Activated CD8-positive, alpha-beta memory T cell treated with anti-CD3 and anti-CD28 coated beads for 1 hour (primary cell): ENCODE data around the gene CYP2R1.

Experiments
- DNase-seq, 2 donors: peaks; one replicate each; pipeline ENCODE4 v3.0.0-alpha.2; 2020; ENCODE audit warnings: low read depth in 1 of 2; ENCODE audit errors: extremely low read depth in 1 of 2

CYP2R1 gene, protein sequence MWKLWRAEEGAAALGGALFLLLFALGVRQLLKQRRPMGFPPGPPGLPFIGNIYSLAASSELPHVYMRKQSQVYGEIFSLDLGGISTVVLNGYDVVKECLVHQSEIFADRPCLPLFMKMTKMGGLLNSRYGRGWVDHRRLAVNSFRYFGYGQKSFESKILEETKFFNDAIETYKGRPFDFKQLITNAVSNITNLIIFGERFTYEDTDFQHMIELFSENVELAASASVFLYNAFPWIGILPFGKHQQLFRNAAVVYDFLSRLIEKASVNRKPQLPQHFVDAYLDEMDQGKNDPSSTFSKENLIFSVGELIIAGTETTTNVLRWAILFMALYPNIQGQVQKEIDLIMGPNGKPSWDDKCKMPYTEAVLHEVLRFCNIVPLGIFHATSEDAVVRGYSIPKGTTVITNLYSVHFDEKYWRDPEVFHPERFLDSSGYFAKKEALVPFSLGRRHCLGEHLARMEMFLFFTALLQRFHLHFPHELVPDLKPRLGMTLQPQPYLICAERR

GRCh38 chr11:14892036-14892556 lies at the start of gene CYP2R1:
Gene CYP2R1, minus strand, starts transcription at chr11:14892231. Its CDS starts 26 bp downstream, at chr11:14892205.
- DNase-seq, result peak; percentile 80 to 85

GRCh38 chr11:14938936-14939335 lies 46.9 kb upstream of the CYP2R1 start:
- no peak for DNase-seq

- DNase-seq, result no peak
Measured at GRCh38 chr11:14934641-14935351, 42.8 kb upstream of the CYP2R1 start.

- no peak for DNase-seq
Measured at GRCh38 chr11:14932447-14932846, 40.4 kb upstream of the CYP2R1 start.

DNA sequence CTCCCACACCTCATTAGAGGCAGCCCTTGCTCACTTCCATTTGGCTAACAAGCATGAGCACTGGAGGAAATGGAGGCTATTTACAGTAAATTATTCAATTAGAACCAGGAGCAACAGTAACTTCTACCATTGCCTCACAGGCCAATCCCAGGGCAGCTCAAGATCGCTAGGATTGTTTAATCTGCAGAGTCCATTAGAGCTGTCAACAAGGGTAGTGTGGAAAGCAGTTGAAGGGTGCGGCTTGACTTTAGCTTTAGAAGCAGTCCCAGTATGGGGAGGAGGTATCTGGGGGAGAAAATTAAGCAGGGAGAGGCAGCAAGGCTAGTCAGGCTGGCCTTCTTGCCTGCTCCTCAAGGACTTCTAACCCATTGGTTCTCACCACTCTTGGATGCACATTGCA lies 38.3 kb upstream of the CYP2R1 start:
- no peak for DNase-seq

- DNase-seq, result no peak
Measured at GRCh38 chr11:14927146-14927545, 35.1 kb upstream of the CYP2R1 start.

DNA sequence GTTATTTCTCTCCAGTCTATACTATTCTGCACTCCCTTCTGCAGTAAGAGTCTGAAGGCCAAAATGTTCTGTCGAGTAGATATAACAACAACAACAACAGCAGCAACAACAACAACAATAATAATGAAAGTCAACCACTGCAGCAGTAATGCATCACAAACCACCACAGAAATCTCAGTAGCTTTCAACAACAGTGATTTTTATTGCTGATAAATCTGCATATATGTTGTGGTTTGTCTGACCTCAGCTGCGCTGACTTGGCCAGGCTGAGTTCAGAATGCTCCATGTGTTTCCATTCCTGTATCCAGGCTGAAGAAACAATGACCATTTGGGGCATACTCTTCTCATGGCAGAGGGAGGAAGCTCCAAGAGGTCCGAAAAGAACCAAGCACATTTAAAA lies 32.3 kb upstream of the CYP2R1 start:
- DNase-seq, result no peak

- no peak for DNase-seq
Measured at GRCh38 chr11:14916403-14916802, 24.4 kb upstream of the CYP2R1 start.

DNA sequence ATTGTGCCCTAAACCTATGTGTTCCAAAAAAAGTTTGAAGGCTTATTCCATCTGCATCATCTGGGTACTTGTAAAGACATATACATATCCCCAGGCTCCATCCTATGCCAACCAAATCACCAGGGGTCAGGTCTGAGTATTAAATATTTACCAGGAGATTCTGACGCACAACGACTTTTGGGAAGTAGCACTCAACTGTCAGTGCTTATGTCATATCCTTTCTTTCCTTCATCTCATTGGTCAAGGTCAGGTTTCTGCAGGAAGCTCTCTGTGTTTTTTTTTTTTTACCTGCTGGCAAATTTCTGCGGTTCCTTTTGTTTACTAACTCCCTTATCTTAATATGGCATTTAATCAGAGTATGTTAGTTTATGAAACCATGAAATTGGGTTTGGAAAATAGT lies 22.5 kb upstream of the CYP2R1 start:
- DNase-seq, result no peak

DNA sequence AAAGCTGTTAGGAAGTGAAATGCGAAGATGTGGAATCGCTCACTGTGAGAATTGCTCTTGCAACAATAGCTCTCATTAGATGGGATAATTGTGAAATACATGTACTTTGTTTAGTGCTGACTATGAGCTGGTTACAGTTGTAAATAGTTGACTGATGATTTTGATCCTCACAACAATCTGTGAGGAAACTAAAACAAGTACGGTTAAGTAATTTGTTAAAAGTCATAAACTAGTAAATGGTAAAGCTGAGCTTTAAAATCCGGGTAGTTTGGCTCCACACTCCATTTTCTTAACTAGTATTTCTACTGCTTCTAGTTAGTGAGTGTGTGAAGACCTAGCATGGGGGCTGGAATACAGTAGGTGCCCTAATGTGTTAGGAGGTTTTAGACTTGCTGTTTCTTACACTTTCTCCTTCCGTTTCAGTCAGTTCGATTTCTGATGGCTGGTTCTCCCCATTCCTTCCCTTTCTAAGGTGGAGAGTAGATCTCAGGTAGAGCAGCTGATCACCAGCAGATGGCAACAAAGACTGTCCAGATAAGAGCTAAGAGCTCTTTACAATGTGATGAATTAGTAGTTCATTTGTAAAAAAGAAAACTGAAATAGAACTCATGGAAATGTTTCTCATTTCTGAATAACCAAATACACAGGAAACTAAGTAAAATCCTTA lies 16.3 kb upstream of the CYP2R1 start:
- no peak for DNase-seq

DNA sequence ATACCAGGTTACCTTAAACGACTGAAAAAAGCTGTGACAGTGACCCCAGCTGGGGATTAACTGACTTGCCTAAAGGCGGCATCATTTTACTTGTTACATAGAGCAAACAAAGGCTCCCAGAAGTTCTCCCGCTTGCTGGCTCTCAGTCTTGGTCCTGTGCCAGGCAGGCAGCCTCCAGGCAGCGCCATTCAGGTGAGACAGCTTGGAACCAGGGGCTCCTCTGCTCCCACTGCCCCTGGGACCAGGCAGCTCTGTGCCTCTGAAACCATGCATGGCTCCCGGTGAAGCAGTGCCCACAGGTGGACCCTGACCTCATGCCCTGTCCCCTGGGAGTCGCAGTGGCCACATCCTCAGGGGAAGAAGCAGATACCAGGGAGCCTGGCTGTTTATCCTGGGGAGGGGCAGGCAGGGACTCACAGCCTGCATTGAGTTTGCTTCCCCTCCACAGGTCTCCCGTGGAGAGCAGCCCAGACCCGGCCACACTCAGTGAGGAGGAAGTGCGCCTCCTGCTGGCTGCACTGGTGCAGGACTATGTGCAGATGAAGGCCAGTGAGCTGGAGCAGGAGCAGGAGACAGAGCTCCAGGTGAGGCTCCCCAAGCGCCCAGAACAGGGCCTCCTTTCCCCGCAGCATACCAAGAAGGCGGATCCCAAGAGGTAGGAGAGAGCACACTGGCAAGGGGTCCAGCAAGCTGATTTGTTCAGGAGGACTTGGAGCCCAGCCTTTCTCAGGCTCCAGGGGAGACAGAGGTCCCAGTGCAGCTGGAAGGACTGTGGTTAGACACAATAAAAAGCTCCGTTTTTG lies 15.6 kb upstream of the CYP2R1 start:
- peak; percentile 62 to 74 for DNase-seq

DNA sequence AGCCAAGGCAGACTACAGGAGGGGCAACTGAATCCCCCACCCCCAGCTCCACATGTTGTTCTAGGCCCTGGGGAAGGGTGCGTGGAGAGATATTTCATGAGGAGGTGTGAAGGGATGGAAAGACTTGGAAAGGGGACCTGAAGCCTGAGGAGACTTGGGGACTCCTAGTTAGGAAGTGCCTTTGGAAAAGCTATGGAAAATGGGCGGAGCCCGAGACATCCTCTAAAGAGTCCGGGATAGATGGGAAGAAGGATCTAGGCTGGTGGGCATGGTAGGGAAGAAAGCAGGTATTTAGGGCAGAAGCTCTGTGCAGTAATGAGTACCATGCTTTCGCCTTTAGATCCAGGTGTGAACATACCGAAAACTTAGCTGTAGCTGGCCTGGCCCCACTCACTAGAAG lies 15.0 kb upstream of the CYP2R1 start:
- no peak for DNase-seq

DNA sequence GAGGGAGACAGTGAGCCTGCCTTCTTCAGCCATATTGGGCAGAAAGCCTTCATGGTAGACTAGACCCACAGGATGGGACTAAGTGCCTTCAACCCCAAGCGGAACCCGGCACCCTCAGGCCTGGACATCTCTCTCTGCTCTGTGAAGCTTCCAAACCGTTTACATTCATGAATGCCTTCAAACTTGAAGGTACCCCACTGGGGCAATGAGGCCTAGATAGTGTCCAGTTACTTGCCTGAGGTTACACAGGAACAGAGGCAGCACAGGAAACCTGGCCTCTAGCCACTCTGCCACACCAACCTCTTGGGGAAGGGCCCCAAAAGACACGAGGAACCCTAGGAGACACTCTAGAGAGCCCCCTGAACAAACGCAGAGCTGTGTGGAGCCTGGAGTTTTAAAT lies 14.5 kb upstream of the CYP2R1 start:
- DNase-seq, result no peak

DNA sequence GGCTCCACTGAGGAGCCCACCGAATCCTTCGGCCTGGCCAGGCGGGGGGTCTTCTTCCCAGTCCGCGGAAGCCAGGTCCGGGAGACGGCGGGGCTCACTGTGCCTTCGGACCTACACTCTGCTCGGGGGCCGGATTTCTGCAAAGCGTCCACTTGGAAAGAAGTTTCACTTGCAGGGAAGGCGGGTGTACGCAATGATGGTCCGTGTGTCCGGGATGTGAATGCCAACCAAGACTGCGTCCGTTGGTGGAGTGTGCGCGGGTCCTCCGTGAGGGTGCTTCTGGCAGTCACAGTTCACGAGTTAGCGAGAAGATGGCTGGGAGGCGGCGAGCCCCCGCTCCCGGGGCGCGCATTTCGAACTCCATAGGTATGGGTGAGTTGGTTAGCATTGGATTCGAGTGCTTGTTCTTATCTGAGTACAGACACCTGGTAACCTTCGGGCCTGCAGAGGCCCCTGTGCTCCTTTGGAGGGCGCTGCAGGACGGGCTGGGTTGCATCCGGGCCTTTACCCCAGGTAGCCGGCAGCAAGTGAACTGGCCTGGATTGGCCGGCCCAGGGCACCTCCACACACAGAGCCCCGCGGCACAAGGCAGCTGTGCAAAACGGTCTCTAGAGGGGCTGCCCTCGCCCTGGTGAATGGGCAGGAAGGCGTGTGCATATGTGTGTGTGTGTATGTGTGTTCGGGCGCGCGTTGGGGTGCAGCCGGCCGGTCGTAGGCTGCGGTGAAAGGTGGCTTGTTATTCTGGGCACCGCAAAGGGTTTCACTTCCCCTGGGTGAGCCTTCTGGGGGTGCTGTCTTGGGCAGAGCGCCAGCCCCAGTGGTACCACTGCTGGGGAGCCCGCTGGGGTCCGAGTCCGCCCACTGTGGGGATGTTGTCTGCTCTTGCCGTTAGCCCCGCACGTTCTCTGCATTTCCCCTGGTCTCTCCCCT lies 13.3 kb upstream of the CYP2R1 start:
- peak; percentile 39 to 47 for DNase-seq

GRCh38 chr11:14904745-14905103 lies 12.7 kb upstream of the CYP2R1 start:
- peak; percentile 64 to 79 for DNase-seq

DNA sequence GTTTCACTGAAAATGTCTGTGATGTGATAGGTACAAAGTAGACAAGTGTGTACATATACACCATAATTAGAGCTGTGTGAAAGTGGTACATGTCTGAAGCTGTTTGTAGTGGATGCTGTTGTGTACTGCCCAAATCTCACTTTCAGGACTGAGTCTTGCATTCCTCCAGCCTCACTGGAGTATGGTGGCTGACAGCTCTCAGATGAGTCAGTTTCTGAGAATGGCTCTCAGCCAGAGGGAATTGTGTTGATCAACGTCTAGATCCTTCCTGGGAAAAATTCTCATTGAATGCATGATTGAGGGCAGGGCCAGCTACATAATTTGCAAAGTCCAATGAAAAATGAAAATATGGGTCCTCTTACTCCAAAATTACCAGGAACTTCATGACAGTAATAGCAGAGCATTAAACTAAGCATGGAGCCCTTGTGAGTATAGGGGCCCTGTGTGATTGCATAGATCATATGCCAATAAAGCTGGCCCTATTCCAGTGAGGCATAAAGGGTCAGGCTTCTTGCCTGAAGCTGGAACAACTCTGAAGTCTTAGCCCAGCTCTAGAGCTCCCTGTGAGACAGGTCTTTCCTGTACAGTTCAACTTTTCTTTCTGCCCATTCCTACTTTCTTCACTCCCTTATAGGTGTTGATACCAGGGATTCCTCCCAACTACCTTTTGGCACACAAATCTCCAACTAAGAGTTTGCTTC lies 10.8 kb upstream of the CYP2R1 start:
- DNase-seq, result no peak

GRCh38 chr11:14898906-14899305 lies 6.9 kb upstream of the CYP2R1 start:
- no peak for DNase-seq

DNA sequence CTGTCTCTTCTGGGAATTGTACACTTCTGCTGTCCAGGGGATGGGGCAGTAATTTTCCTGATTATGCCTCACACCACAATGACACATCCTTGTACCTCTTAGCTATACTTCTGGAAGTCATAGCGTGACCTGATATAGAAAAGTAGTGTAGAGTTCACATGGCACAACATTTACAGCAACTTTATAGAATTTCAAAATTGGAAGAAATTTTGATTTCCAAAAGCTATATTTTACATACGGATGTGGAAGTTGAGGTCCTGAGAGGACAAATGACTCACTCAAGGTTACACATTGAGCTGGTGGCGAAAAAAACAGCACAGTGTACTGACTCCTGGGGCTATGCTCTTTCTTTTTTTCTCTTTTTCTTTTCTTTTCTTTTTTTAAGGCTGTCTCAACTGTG lies 6.3 kb upstream of the CYP2R1 start:
- no peak for DNase-seq
